CD8-positive, alpha-beta memory T cell (primary cell): ENCODE data around the gene ANKRD40CL. TPM values are rescaled to one million over a fixed set of nuclear protein-coding genes. Genes with fewer than 3 reads are reported as not detected.

Source experiments
- CTCF ChIA-PET: fragments of 350-600 bp; sonication (Branson Sonifier 250); formaldehyde crosslinking; loops from one replicate; lab custom pipeline; 2021; ENCODE audit warnings: antibody characterized with exemption; lab: Charles Lee
- POLR2A ChIA-PET: fragments of 350-600 bp; sonication (Branson Sonifier 250); formaldehyde crosslinking; loops from one replicate; lab custom pipeline; 2021; ENCODE audit warnings: antibody characterized with exemption; lab: Charles Lee
- DNase-seq, 5 donors: peaks; one replicate each; pipeline versions ENCODE4 v3.0.0 to v3.0.0-alpha.2; 2020 to 2022; ENCODE audit warnings: mixed read lengths in 1 of 5
- H3K27ac ChIP-seq: one replicate; pipeline ENCODE4 v1.7.0; 2013; ENCODE audit warnings: low read depth, mild to moderate bottlenecking, low read length, moderate library complexity
- H3K27me3 ChIP-seq: 2 replicates; pipeline ENCODE4 v1.7.0; 2013; ENCODE audit warnings: low read length, mild to moderate bottlenecking; ENCODE audit not compliant: insufficient read depth, poor library complexity, severe bottlenecking
- H3K36me3 ChIP-seq: 2 replicates; pipeline ENCODE4 v1.7.0; 2013; ENCODE audit warnings: mild to moderate bottlenecking, low read length, moderate library complexity; ENCODE audit not compliant: insufficient read depth
- H3K4me1 ChIP-seq: 2 replicates; pipeline ENCODE4 v1.7.0; 2013; ENCODE audit warnings: mild to moderate bottlenecking, low read length, moderate library complexity; ENCODE audit not compliant: insufficient read depth
- H3K4me3 ChIP-seq: 2 replicates; pipeline ENCODE4 v1.7.0; 2013; ENCODE audit warnings: mild to moderate bottlenecking, low read length
- H3K9me3 ChIP-seq: 2 replicates; pipeline ENCODE4 v1.7.0; 2013; ENCODE audit warnings: mild to moderate bottlenecking, low read length
- H3K27ac Mint-ChIP-seq, 8 donors: one replicate each; pipeline ENCODE4 v1.8.0; 2020 to 2021; ENCODE audit warnings: mixed read lengths in 8 of 8, mild to moderate bottlenecking in 6 of 8, inconsistent platforms in 3 of 8, moderate library complexity in 3 of 8
- H3K27me3 Mint-ChIP-seq, 2 donors: one replicate each; pipeline ENCODE4 v1.8.0; 2020 to 2021; ENCODE audit warnings: mixed read lengths in 2 of 2, mild to moderate bottlenecking in 1 of 2, moderate library complexity in 1 of 2
- H3K36me3 Mint-ChIP-seq, 3 donors: one replicate each; pipeline ENCODE4 v1.8.0; 2020 to 2021; ENCODE audit warnings: mixed read lengths in 3 of 3, inconsistent platforms in 1 of 3, mild to moderate bottlenecking in 1 of 3
- H3K4me1 Mint-ChIP-seq, 3 donors: one replicate each; pipeline ENCODE4 v1.8.0; 2020 to 2021; ENCODE audit warnings: mixed read lengths in 3 of 3, inconsistent platforms in 1 of 3, mild to moderate bottlenecking in 1 of 3
- H3K4me3 Mint-ChIP-seq, 7 donors: one replicate each; pipeline ENCODE4 v1.8.0; 2020 to 2021; ENCODE audit warnings: mixed read lengths in 7 of 7, mild to moderate bottlenecking in 6 of 7, moderate library complexity in 4 of 7, inconsistent platforms in 2 of 7
- H3K9me3 Mint-ChIP-seq, 5 donors: one replicate each; pipeline ENCODE4 v1.8.0; 2020 to 2022; ENCODE audit warnings: mixed read lengths in 5 of 5, mild to moderate bottlenecking in 3 of 5, moderate library complexity in 2 of 5, inconsistent platforms in 1 of 5
- polyA plus RNA-seq: library from polyadenylated mRNA; unstranded; fragments of 300-500 nt; fragmentation: Illumina TruSeq; gene quantifications from one replicate; pipeline ENCODE4 v1.2.3, GENCODE V29; 2021
- total RNA-seq, 2 experiments: library from RNA; stranded (reverse); gene quantifications; one replicate each; pipeline ENCODE4 v1.2.3, GENCODE V29; 2021

The ANKRD40CL gene
- total and polyA plus RNA-seq, 3 experiments from 2014 or later = not detected

DNA sequence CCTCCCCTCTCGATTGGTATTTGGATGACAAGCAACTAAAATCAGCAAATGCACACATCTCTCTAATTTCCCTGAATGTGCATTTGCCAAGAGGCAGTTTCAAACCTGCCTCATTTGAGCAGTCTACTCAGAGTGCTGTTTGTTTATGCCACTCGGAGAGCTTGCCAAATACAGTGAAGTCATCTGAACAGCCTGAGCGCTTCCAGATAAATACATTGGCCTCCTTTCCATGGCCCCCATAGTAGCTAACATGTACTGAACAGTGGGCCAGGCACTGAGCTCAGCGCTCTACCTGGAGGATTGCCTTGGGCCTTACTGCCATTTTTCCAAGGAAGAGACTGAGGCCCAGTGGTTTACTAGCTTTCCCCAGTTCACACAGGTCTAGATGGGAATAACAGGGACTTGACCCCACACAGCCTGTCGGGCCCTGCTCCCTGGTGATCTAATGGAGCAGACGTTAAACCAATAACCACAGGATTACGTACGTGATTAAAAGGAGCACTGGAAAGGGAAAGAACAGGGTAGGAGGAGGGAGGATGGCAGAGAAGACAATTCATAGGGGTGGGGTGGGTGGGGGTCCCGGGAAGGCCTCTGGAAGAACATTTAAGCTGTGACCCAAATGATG lies 18.7 kb upstream of the ANKRD40CL start:
- no peak overlapping the region for H3K27ac ChIP-seq
- Mint-ChIP-seq H3K4me1 (peaks cover 13 to 16% (median 16%) of the 10 kb centered on the region in 3 donors), H3K27ac (no peak overlapping the region), H3K9me3 (no peaks in the 10 kb centered on the region), H3K36me3 (no peaks in the 10 kb centered on the region), H3K27me3 (peaks cover 4 to 11% of the 10 kb centered on the region in 2 donors), H3K4me3 (no peak overlapping the region)
- no peak for DNase-seq
- no peaks in the 10 kb centered on the region for H3K27me3 ChIP-seq
- H3K36me3 ChIP-seq = no peaks in the 10 kb centered on the region
- no peak overlapping the region for H3K4me3 ChIP-seq
- no peaks in the 10 kb centered on the region for H3K9me3 ChIP-seq
- ChIA-PET CTCF (interaction anchor here (1.0 kb wide), 1 partner anchor 66 kb away, joined by 3 read pairs; no protein-coding TSS in a partner anchor), POLR2A (no interaction called here)
- no peaks in the 10 kb centered on the region for H3K4me1 ChIP-seq

DNA sequence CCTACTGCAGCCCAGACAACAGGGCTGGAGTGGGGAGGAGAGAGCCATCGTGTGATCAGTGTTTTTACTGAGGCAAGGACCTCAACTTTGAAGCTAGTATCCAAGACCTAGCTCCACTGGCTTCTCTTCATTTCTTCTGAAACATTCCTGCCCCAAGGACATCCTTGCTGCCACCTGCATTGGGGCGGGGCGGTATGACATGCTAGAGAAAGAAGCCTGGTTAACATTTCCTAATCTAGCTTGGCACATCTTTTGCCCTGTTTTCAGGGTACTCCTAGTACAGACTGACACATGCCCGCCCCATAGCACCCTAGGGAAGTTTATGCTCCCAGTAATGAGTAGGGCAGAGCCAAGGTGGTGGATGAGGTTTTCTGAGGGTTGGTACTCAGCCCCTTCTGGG lies 17.8 kb upstream of the ANKRD40CL start:
- H3K36me3 Mint-ChIP-seq = no peaks in the 10 kb centered on the region
- POLR2A ChIA-PET = no interaction called here

DNA sequence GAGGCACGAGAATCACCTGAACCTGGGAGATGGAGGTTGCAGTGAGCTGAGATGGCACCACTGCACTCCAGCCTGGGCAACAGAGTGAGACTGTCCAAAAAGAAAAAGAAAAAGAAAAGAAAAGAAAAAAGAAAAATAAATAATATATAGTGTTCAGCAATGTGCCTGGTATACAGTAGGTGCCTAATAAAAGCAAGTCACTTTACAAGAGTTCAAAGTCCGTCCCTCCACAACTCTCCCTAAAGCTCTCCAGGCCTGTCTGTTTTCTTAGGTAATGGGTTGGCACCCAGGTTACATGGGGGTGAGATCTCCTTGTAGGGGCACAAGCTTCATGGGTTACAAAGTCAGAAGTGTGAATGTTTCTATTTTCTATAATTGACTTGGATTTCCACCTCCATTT lies 16.6 kb upstream of the ANKRD40CL start:
- ChIA-PET CTCF (interaction anchor here (1.4 to 3.4 kb wide), 13 partner anchors 10 to 176 kb away, joined by 3 to 22 read pairs (median 7); no protein-coding TSS in a partner anchor), POLR2A (no interaction called here)
- no peak overlapping the region for H3K27ac Mint-ChIP-seq
- H3K36me3 ChIP-seq = no peaks in the 10 kb centered on the region
- peaks cover 4 to 11% of the 10 kb centered on the region in 2 donors for H3K27me3 Mint-ChIP-seq
- H3K9me3 ChIP-seq = no peaks in the 10 kb centered on the region
- H3K27me3 ChIP-seq = no peaks in the 10 kb centered on the region
- no peak overlapping the region for H3K4me3 ChIP-seq
- H3K4me1 ChIP-seq = peaks cover 15% of the 10 kb centered on the region
- H3K36me3 Mint-ChIP-seq = no peaks in the 10 kb centered on the region
- peaks cover 28 to 37% (median 35%) of the 10 kb centered on the region in 3 donors for H3K4me1 Mint-ChIP-seq
- H3K9me3 Mint-ChIP-seq = no peaks in the 10 kb centered on the region
- DNase-seq = no peak
- H3K27ac ChIP-seq = no peak overlapping the region
- H3K4me3 Mint-ChIP-seq = no peak overlapping the region

More for the DNA sequence above, 17.8 kb upstream of the ANKRD40CL start:
- CTCF ChIA-PET = interaction anchor here (1.5 to 3.4 kb wide), 6 partner anchors 13 to 169 kb away, joined by 3 to 22 read pairs (median 14); no protein-coding TSS in a partner anchor
- H3K27me3 ChIP-seq = no peaks in the 10 kb centered on the region
- DNase-seq = no peak
- peaks cover 17 to 25% (median 23%) of the 10 kb centered on the region in 3 donors for H3K4me1 Mint-ChIP-seq
- H3K9me3 ChIP-seq = no peaks in the 10 kb centered on the region
- H3K4me3 ChIP-seq = no peak overlapping the region
- no peak overlapping the region for H3K27ac Mint-ChIP-seq
- peaks cover 4 to 11% of the 10 kb centered on the region in 2 donors for H3K27me3 Mint-ChIP-seq
- no peak overlapping the region for H3K27ac ChIP-seq
- no peak overlapping the region for H3K4me3 Mint-ChIP-seq
- no peaks in the 10 kb centered on the region for H3K36me3 ChIP-seq
- peaks cover 4% of the 10 kb centered on the region for H3K4me1 ChIP-seq
- H3K9me3 Mint-ChIP-seq = no peaks in the 10 kb centered on the region

DNA sequence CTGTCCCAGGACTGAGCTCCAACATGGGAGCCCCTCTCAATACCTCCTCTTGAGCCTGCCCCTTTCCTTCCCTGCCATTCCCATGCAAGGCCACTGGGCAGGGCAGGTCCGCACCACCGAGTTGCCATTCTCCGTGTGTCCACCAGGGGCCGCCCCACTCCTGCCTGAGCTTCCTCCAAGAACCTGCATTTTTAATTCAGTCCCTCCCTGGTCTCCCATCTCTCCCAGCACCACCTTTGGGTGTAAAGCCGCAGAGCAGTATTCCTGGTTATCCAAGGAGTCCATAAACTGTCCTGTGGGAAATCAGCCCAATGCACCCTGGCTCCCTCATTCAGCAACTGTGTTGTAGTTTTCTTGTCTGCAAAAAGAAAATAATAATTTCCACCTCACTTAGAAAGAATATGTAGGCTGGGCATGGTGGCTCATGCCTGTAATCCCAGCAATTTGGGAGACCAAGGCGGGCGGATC lies 15.9 kb upstream of the ANKRD40CL start:
- POLR2A ChIA-PET = interaction anchor here (0.8 kb wide), 1 partner anchor 69 kb away, joined by 4 read pairs; no protein-coding TSS in a partner anchor
- CTCF ChIA-PET = interaction anchor here (0.6 to 3.4 kb wide), 24 partner anchors 10 to 177 kb away, joined by 3 to 22 read pairs (median 4); partner anchors contain the start of genes TOB1 and WFIKKN2
- H3K36me3 ChIP-seq = no peaks in the 10 kb centered on the region

DNA sequence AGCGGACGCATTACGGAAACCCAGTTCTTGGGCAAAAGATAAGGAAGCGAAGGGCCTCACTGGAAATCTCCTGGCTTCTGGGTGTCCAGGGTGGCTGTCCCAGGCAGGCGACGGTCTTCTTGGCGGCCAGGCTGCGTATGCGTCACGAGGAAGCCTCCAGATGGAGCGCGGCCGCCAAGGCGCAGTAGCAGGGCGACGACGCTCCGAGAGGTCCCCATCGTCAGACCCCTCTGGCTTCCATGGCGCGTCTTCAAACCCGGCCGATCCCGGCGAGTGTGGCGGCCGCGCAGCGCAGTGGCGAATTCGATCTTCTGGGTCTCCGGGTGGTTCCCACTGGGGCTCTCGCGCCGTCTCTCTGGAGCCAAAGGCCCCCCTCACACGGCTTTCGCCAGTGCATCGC lies 13.8 kb upstream of the ANKRD40CL start:
- peaks cover 15% of the 10 kb centered on the region for H3K4me1 ChIP-seq
- H3K27ac Mint-ChIP-seq = peak overlapping the region in 2 of 8 donors; percentile 34 to 70
- no peaks in the 10 kb centered on the region for H3K36me3 ChIP-seq
- H3K4me3 Mint-ChIP-seq = peak overlapping the region in 6 of 7 donors; percentile 31 to 70 (median 50)
- H3K9me3 Mint-ChIP-seq = no peaks in the 10 kb centered on the region
- ChIA-PET POLR2A (no interaction called here), CTCF (interaction anchor here (1.3 to 4.0 kb wide), 3 partner anchors 31 to 72 kb away, joined by 5 to 12 read pairs (median 6); no protein-coding TSS in a partner anchor)
- H3K27ac ChIP-seq = no peak overlapping the region
- peaks cover 28 to 43% (median 41%) of the 10 kb centered on the region in 3 donors for H3K4me1 Mint-ChIP-seq
- H3K4me3 ChIP-seq = no peak overlapping the region
- H3K27me3 Mint-ChIP-seq = peaks cover 0 to 7% of the 10 kb centered on the region in 2 donors
- no peaks in the 10 kb centered on the region for H3K27me3 ChIP-seq
- no peaks in the 10 kb centered on the region for H3K36me3 Mint-ChIP-seq
- H3K9me3 ChIP-seq = no peaks in the 10 kb centered on the region
- DNase-seq = no peak

More for the DNA sequence above, 15.9 kb upstream of the ANKRD40CL start:
- H3K4me3 Mint-ChIP-seq = peak overlapping the region in 4 of 7 donors; percentile 10 to 68 (median 34)
- DNase-seq = peak; percentile 67 to 81 (median 70)
- H3K36me3 Mint-ChIP-seq = no peaks in the 10 kb centered on the region
- H3K4me3 ChIP-seq = no peak overlapping the region
- H3K4me1 Mint-ChIP-seq = peaks cover 31 to 43% (median 41%) of the 10 kb centered on the region in 3 donors
- no peak overlapping the region for H3K27ac ChIP-seq
- H3K9me3 Mint-ChIP-seq = no peaks in the 10 kb centered on the region
- no peaks in the 10 kb centered on the region for H3K27me3 ChIP-seq
- H3K9me3 ChIP-seq = no peaks in the 10 kb centered on the region
- peaks cover 4 to 11% of the 10 kb centered on the region in 2 donors for H3K27me3 Mint-ChIP-seq
- H3K27ac Mint-ChIP-seq = peak overlapping the region in 4 of 8 donors; percentile 16 to 65 (median 50)
- peaks cover 15% of the 10 kb centered on the region for H3K4me1 ChIP-seq

DNA sequence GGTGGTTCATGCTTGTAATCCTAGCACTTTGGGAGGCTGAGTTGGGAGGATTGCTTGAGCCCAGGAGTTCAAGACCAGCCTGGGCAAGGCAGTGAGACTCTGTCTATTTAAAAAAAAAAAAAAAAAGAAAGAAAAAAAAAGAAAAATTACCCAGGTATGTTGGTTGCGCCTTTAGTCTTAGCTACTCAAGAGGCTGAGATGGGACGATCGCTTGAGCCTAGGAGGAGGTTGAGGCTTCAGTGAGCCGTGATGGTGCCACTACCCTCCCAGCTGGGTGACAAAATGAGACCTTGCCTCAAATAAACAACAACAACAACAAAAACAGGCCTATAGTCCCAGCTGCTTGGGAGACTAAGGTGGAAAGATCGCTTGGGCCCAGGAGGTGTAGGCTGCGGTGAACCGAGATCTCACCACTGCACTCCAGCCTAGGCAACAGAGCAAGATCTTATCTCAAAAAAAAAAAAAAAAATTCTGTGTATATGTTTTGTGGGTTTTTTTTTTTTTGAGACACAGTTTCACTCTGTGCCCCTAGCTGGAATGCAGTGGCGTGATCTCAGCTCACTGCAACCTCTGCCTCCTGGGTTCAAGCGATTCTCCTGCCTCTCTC lies 12.5 kb upstream of the ANKRD40CL start:
- Histone ChIP-seq H3K9me3 (no peaks in the 10 kb centered on the region), H3K36me3 (no peaks in the 10 kb centered on the region), H3K4me3 (no peak overlapping the region), H3K27ac (no peak overlapping the region), H3K27me3 (no peaks in the 10 kb centered on the region), H3K4me1 (peaks cover 15% of the 10 kb centered on the region)
- ChIA-PET POLR2A (interaction anchor here (0.6 to 2.2 kb wide), 5 partner anchors 17 to 87 kb away, joined by 3 to 12 read pairs (median 6); partner anchors contain the start of gene TOB1), CTCF (interaction anchor here (1.2 to 4.0 kb wide), 4 partner anchors 17 to 170 kb away, joined by 4 to 12 read pairs (median 6); no protein-coding TSS in a partner anchor)
- Mint-ChIP-seq H3K36me3 (no peaks in the 10 kb centered on the region), H3K4me3 (peak overlapping the region; percentile 62 to 90 (median 73)), H3K9me3 (no peaks in the 10 kb centered on the region), H3K27ac (peak overlapping the region; percentile 82 to 97 (median 88)), H3K27me3 (peaks cover 0 to 7% of the 10 kb centered on the region in 2 donors), H3K4me1 (peaks cover 28 to 43% (median 41%) of the 10 kb centered on the region in 3 donors)
- peak; percentile 47 to 80 (median 67) for DNase-seq

DNA sequence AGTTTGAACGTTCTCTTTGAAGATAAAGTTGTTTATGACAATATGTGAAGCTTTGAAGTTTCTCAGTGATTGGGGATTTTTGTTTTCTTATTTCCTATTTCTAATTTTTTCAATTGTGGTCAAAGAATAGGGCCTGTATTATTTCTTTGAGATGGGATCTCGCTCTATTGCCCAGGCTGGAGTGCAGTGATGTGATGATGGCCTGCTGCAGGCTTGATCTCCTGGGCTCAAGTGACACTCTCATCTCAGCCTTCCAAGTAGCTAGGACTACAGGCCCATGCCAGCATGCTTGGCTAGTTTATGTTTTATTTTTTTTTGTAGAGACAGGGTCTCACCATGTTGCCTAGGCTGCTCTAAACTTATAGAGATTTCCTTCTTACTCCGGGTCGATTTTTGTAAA lies 11.7 kb upstream of the ANKRD40CL start:
- H3K27me3 Mint-ChIP-seq = peaks cover 0 to 7% of the 10 kb centered on the region in 2 donors
- Histone ChIP-seq H3K9me3 (no peaks in the 10 kb centered on the region), H3K36me3 (no peaks in the 10 kb centered on the region), H3K27me3 (no peaks in the 10 kb centered on the region), H3K4me3 (no peak overlapping the region), H3K4me1 (peaks cover 15% of the 10 kb centered on the region), H3K27ac (no peak overlapping the region)
- H3K9me3 Mint-ChIP-seq = no peaks in the 10 kb centered on the region
- ChIA-PET POLR2A (interaction anchor here (2.2 kb wide), 1 partner anchor 87 kb away, joined by 12 read pairs; the partner anchor contains the start of gene TOB1), CTCF (interaction anchor here (1.2 to 4.0 kb wide), 4 partner anchors 16 to 171 kb away, joined by 4 to 12 read pairs (median 6); no protein-coding TSS in a partner anchor)
- no peak for DNase-seq
- peak overlapping the region in 2 of 8 donors; percentile 82 to 87 for H3K27ac Mint-ChIP-seq
- no peaks in the 10 kb centered on the region for H3K36me3 Mint-ChIP-seq
- H3K4me3 Mint-ChIP-seq = peak overlapping the region in 1 of 7 donors; percentile 72
- peaks cover 28 to 43% (median 41%) of the 10 kb centered on the region in 3 donors for H3K4me1 Mint-ChIP-seq
